NCI-H146 (cell line): Measurements from ENCODE around the gene CPNE6.
A peak's percentile ranks its signal among the peaks of the same experiment; 100 is the strongest.
"Not testable (repeated sequence)": the region's sequence is repeated elsewhere in the genome, so short reads cannot be mapped to it uniquely, and the experiment has no call there.

ENCODE experiments used
- DNase-seq: peaks from one replicate; lab custom pipeline; 2025; lab: John Stamatoyannopoulos, UW

The CPNE6 gene

DNA sequence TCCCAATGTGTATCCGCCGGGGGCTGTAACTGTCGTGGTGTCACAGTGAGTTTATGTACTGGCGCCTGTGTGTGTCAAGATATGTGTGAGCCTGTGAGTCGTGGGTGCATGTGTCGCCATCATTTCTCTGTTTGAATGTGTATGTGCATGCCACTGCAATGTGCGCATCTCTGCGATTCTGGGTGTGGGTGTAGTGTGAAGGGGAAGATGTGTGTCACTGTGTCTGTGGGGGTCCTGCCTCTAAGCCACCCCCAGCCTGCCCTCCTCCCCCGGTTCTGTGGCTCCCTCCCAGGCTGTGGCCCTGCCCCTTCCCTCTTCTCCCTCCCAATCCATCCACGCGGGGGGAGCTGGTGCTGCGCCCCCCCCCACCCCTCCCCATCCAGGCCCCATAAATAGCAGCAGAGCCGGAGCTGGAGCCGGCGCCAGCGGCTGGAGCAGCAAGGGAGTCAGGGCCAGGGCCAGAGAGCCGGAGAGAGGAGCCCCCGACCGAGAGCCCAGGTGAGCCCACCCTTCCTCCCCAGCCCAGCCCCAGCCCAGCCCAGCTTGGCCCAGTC lies at the start of gene CPNE6:
Gene CPNE6, plus strand, starts transcription at position 419 of the 554 bp plus-strand sequence. CDS start 1,375 bp downstream, outside the sequence.
- no peak for DNase-seq

DNA sequence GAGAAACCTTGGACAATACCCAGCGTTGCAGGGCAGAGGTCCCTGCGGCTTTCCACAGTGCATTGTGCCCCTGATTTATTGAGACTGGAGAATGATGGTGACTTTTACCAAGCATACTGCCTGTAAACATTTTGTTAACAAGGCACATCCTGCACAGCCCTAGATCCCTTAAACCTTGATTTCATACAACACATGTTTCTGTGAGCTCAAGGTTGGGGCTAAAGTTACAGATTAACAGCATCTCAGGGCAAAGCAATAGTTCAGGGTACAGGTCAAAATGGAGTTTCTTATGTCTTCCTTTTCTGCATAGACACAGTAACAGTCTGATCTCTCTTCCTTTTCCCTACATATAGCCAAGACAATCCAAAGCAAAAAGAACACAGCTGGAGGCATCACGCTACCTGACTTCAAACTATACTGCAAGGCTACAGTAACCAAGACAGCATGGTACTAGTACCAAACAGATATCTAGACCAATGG lies 46.4 kb upstream of the CPNE6 start:
- not testable (repeated sequence) for DNase-seq

DNA sequence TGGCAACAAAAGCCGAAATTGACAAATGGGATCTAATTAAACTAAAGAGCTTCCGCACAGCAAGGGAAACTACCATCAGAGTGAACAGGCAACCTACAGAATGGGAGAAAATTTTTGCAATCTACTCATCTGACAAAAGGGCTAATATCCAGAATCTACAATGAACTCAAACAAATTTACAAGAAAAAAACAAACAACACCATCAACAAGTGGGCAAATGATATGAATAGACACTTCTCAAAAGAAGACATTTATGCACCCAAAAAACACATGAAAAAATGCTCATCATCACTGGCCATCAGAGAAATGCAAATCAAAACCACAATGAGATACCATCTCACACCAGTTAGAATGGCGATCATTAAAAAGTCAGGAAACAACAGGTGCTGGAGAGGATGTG lies 41.7 kb upstream of the CPNE6 start:
- DNase-seq, result not testable (repeated sequence)

DNA sequence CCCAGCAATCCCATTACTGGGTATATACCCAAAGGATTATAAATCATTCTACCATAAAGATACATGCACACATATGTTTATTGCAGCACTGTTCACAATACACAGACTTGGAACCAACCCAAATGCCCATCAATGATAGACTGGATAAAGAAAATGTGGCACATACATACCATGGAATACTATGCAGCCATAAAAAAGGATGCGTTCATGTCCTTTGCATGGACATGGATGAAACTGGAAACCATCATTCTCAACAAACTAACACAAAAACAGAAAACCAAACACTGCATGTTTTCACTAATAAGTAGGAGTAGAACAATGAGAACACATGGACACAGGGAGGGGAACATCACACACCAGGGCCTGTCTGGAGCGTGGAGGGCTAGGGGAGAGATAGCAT lies 40.0 kb upstream of the CPNE6 start:
- not testable (repeated sequence) for DNase-seq

DNA sequence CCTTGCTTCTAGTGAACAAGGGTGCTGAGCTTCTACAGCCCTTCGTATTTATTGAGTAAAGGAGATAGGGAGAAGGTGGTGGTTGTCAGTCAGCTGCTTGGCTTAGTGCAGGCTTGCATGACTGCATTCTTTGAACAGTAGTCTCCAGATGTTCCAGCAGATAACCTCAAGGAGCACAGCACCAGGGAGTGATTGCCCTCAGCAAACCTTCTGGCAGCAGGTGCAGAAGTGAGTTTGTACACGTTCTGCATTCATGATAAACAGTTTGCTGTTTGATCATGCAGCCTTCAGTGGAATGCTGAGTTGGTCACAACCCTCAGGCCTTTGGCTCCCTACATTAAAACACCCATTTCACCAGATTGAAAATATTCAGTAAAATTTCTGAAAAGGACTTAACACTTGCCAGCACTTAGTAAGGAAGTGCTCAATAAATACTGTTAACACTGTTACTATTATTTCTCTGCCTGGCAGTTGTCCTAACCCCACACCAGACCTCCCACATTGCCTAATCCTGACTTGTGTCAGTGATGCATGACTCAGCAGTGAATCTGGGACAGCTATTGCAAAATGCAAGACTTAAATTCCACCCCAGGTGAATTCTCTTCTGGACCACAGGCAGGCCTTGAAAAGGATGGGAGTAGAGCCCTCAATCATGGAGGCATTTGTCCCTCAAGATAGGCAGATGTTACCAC lies 38.5 kb upstream of the CPNE6 start:
- no peak for DNase-seq

DNA sequence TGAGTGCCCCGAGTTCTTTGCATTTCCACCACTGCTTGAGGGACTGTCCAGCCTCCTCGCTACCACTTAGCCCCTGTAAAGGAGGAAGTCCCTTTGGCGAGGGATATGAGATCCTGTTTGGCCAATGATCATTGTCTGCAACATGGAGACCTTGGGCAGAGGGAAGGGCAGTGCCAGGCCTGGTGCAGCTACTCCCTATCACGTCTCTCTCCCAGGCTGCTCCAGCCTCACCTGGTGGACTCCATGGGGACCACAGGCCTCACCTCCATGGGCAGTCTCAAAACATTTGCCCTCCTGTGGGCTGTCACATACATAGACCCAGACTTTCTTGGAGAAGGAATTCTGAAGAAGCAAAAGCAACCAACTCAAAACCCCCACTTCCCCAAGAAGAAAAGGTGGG lies 35.6 kb upstream of the CPNE6 start:
- peak; percentile 31 for DNase-seq

DNA sequence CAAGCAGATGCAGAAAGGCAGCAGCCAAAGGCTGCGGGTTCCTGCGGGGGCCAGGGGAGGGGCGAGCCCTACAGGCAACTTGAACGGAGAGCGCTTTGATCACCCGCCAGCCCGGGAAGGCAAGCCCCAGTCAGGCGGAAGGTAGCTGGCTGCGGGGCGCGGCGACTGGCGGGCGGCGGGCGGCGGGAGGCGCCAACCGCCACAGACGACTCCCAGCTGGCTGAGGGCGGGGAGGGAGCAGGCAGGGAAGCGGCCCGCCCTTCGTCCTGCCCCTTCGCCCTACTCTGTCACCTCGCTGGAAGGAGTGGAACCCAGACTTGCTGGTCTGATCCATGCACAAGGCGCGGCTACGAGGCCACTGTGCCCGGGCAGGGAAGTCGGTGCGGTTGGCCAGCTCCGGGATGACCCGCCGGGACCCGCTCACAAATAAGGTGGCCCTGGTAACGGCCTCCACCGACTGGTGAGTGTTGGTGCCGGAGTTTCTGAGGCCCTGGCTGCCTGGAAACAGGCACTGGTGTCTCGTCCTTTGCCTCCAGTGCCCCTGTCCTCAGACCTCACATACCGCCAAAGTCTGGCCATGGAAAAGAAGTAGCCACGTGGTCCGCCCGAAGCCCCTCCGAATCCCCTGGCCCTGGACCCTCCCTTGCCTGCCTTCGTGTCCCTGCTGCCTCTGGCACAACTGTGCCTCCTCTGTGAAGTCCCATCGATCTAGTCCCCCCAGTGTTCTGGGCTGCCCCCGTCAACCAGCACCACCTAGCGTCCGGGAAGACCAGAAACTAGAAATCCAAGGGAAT lies 35.0 kb upstream of the CPNE6 start:
- DNase-seq, result peak; percentile 78

DNA sequence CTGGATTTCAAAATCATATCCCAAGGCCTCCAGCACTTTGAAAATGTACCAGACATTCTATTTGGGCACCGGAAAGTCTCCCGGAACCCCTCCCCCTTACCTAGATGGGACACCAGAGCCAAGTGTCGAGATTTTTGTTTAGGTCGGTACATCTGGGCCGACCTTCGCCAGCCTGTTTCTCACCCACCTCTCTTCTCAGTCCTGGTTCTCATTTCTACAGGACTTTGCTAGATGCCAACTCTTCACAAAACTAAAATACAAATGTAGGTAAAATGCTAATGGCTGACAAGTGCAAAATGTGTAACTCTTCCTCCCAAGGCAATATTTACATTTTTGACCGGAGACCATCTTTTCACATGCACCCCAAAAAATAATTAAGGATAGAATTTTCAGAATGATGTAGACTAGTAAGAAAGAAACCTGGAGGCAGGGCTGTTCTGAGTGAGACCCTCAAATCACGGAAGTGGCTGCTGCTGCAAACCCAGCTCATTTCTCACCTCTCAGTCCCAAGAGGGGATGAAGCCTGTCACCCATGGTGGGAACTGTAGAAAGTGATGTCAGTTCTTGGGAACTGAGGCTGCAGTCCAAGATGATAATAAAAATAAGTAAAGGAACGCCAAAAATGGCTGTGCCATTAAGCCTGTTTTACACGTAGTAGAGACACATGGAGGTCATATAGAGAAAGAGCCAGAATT lies 34.3 kb upstream of the CPNE6 start:
- not testable (repeated sequence) for DNase-seq

DNA sequence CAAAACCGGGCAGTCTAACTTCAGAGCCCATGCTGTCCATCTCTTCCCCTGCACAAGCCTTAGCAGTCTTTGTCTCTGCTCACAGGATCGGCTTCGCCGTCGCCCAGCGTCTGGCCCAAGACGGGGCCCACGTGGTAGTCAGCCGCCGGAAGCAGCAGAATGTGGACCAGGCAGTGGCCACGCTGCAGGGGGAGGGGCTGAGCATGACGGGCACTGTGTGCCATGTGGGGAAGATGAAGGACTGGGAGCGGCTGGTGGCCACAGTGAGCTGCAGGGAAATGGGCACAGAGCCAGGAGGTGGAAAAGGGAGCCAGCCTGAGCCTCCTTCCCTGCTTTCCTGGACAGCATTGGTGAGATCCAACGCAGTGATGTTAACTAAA lies 33.7 kb upstream of the CPNE6 start:
- no peak for DNase-seq

DNA sequence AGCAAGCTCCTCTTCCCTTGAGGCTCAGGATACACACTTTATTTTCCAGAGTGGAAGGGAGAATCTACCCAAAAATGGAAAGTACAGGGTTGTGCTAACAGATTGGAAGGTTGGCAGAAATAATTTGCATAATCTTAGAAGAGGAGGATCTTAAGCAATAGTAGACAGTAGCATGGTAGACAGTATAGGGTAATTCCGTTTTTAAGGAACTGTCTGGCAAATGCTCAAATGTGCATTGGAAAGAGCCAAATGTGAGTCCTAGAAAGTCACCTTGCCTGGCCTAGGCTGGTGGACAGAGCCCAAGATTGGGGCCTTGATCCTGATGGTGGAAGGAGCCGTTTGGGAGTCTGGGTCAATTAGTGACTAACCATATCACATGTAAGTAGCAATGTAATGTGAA lies 32.7 kb upstream of the CPNE6 start:
- no peak for DNase-seq

DNA sequence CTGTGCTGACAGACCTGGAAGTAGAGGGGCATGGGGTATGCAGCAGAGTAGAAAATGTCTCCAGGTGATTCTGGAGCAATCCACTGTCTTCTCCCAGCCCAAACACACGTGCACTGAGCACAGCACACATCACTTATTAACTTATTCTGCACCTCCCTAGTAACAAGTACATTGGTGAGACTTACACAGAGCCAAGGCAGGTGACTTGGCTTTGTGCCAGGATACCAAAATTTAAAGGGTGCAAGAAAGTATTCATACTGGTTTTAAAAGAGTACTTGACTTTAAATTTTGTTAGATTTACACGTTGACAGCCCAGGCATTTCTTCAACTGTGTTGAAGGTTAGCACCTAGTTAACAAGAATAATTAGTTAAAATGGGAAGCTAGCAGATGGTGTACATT lies 30.7 kb upstream of the CPNE6 start:
- DNase-seq, result no peak

DNA sequence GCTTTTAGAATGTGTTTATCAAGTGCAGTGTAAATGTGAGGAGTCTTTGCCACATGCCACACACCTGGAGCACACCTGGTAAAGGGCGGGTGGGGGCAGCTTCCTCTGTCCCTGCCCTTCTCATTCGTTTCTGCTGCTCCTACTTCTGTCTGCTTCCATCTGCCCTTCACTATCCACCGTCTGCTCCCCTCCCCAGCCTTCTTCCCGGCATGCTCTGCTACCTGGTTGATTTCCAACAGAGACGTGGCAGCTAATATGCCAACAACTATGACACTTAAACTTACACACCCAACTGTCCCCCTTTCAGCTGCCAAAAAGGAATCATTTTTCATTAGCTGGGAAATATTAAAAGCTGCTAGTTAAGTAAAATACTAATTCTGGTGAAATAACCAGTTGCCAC lies 28.6 kb upstream of the CPNE6 start:
- DNase-seq, result peak; percentile 32

DNA sequence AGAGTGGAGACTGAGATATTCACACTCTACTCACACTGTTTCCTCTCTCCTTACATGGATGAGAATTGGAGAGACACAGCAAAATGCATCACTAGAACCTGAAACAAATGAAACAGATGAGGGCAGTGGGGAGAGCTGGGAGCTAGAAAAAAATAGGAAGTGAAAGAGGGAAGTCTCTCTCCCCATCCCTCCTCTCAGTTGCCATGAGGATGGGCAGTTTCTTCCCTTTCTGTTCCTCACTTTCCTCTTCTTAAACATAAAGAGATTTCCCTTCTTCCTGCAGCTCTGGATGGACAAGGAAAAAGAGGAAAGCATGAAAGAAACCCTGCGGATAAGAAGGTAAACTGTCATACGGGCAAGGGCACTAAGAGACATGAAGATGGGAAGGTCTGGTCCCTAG lies 22.4 kb upstream of the CPNE6 start:
- not testable (repeated sequence) for DNase-seq

DNA sequence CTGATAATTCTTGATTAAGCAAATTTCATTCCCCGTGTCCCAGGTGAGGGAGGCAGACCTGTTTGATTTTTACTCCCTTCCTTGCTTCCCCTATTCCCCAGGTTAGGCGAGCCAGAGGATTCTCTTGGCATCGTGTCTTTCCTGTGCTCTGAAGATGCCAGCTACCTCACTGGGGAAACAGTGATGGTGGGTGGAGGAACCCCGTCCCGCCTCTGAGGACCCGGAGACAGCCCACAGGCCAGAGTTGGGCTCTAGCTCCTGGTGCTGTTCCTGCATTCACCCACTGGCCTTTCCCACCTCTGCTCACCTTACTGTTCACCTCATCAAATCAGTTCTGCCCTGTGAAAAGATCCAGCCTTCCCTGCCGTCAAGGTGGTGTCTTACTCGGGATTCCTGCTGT lies 20.6 kb upstream of the CPNE6 start:
- not testable (repeated sequence) for DNase-seq

DNA sequence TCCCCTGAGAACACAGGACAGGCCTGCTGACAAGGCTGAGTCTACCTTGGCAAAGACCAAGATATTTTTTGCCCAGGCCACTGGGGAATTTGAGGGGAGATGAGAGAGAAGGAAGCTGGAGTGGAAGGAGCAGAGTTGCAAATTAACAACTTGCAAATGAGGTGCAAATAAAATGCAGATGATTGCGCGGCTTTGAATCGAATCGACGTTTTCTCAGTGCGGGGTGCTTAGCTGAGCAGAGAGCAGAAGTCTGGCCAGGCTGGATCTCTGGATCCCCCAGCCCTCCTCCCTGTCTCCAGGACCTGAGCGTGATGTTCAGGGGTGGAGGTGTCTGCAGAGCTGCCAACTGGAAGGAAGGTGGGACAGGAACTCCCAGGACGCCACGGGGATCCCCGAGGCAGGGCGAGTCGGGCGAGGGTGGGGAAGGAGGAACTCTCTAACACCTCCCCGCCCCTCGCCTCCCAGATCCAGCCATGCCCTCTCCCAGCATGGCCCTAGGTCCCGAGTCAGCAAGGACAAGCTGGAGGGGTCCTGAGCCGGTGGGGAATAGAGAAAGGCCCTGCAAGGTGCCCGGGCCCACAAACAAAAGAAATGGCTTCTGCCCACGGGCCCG lies 20.1 kb upstream of the CPNE6 start:
- peak; percentile 62 for DNase-seq

DNA sequence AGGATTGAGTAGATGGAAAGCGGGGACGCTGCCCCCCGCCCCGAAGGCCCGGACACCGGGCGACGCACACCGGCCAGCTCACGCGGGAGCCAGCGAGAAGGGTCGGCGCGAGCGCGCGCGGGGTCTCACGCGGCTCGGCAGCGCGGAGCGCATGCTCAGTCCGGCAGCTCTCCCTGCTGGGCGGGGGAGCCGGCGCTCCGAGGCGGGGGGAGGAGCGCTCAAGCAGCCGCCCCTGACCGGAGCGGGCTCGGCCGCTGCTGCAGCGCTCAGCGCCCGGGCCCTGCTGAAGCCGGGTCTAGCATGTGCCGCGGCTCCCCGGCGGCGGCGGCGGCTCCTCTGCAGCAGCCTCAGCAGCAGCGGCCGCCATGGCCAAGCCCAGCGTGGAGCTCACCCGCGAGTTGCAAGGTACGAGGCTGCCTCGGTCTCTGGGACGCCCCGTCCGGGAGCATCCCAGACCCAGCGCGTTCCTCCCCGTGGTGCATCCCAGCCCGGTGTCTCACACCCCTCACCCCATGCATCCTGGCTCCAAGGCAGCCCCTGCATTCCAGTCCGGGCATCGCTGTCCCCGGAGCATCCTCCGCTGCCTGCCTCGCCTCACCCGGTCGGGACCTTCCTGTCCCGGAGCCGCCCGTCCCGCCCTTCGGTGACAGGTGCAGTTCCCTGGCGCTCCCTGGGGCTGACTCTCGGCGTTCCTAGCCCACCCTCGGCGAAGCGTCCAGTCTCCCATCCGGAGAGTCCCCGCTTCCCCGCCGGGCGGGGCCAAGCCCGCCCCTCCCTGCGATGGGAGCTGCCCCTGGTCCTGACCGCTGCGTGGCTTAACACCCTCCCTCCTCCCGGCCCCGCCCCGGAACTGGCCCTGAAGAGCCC lies 19.3 kb upstream of the CPNE6 start, which contains the start of gene CARMIL3:
Gene CARMIL3, plus strand, starts transcription at position 221 of the 867 bp plus-strand sequence. Its CDS starts 145 bp downstream, at position 366.
- peak; percentile 83 for DNase-seq

DNA sequence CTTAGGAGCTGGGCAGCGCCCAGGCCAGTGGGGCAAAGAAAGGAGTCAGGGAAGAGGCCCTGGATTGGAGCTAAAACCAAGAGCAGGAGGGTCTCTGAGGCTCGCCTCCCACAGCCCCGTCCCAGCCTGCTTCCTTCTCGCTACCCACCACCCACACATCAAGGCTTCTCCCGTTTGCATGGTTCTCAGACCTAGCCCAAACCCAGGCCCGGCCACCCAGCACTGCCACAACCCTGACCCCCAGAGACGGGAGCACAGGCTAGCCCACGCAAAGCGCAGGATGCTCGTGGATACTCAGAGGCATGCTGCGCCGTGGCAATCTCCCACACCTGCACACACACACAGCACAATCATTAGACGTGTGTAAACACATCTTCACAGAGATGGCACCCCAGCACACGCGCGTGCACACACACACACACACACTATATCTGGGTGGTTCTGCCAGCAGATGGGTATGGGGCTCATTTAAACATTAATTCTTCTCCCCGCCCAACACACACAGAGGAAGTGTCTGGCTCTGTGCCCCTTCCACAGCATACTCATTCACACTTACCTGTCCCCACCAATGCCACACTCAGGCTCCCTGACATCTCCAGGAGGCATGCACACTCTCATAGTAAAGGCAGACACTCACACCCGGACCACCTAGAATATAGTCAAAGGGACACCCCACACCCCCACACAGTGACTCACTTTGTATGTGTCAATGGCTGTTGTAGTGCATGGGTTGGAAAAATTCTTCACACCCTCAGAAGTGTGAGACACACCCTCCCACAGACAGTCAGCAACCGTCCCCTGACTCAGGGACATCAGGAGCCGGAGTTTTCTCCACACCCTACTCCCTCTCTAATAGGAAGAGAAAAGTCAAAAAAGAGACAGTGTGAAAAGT lies 18.5 kb upstream of the CPNE6 start:
- DNase-seq, result no peak

DNA sequence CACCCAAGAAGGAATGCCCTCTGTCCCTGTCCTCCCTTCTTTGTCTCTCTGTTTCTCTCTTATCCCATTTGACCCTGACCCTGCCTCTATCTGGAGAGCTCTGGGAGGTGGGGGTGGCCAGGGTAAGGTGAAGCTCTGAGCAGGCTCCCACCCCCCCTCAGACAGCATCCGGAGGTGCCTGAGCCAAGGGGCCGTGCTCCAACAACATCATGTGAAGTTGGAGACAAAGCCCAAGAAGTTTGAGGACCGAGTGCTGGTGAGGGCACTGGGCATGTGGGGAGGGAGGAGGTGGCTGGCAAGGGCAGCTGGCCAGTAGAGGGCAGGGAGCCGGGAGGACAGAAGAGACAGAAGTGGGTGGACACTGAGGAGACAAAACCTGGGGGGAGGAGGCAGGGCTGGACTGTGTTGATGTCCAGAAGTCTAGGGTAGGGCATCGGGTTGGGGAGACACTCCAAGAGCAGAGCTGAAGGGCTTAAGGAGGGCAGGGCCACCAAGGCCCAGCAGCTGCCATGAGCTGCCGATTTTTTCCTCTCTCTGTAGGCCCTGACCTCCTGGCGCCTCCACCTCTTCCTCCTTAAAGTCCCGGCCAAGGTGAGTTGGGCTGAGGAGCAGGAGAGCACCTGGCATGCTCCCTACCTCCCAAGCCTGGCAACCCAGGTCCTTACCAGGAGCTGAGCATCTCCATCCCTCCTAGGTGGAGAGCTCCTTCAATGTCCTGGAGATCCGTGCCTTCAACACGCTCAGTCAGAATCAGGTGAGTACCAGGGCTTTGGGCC lies 17.6 kb upstream of the CPNE6 start:
- DNase-seq, result no peak

DNA sequence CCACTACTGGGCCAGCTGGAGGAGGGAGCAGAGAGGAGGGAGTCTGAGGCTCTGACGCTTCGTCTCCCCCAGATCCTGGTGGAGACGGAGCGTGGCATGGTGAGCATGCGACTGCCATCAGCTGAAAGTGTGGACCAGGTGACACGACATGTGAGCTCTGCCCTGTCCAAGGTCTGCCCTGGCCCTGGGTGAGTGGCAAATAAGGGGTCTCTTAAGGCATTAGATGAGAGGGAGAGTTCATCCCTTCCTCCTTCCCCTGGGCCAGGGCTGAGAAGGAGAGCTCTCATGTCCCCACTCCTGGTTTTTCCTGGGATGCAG lies 17.1 kb upstream of the CPNE6 start:
- DNase-seq, result no peak
